MV-4-11 (cell line): Measurements from ENCODE around the gene CTTN.
A peak's percentile ranks its signal among the peaks of the same experiment; 100 is the strongest.
"Not testable (repeated sequence)": the region's sequence is repeated elsewhere in the genome, so short reads cannot be mapped to it uniquely, and the experiment has no call there.

Source experiments
- DNase-seq: peaks from one replicate; lab custom pipeline; 2025; lab: John Stamatoyannopoulos, UW

Gene CTTN

DNA sequence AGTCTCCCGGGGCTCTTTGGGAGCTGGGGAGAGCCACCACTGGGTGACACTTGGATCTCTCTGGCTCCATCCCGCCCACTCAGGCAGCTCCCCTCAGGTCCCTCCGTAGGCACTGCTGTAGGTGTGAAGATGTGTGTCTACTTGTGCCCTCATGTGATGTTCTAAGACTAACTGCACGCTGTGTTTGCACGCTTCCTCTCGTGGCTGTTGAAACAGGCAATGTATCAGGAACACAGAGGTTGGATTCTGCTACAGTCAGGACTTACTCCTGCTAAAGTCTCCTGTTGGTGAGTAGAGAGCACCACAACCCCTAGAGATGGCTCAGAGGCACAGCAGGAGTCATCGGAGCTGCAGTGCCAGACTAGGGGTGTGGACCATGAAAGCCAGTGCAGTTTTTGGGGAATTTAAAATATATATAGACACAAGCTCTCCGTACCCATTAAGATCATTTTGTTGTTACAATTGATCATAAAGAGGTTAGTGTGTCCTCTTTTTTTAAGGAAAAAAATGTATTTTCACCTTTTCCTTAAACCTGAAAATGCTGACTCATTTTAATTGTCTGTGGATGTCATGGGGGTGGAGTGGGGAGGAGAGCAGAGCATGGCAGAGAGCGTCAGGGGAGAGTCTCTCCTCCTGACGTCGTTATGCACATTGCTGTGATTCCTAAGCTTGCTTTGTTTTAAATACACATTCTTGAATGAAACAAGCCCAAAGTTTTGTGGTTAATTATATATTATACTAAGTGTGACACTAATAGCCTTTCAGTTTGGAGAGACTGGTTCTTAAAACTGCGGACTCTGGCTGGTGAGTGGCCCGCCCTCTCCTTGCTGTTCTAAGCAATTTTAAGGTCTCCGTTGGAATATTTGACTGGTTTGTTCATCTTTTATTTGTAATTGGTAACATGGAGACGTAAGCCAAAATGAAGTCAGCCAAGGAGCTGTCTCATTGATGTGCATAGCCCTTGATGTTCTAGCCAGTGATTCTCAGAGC lies 16.2 kb upstream of the CTTN start:
- DNase-seq, result no peak

GRCh38 chr11:70383664-70384565 lies 14.4 kb upstream of the CTTN start:
- no peak for DNase-seq

DNA sequence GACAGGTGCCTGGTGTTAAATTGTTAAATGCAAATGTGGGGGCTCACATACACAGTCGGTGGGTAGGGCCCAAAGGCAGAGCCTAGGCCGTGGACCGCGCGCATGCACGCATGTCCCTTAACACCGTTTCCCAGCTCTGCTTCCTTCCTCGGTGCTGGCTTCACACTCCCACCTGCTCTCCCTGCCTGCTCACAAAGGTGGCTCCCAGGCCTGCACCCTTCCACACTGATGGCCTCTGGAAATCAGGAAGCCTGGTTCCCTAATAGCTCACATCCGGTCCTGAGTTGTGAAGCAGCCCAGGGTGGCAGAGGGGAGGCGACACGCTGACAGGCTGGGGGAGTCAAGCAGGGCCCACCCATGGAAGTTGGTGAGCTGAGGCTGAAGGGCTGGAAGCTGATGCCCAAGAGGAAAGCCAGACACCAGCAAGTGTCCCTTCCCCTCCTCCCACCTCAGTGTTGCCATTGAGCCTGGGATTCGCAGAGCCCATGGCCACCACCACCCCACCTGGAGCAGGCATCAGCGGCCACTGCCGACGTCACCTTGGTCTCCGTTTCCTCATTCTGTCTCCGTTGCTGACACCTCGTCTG lies 13.7 kb upstream of the CTTN start:
- no peak for DNase-seq

DNA sequence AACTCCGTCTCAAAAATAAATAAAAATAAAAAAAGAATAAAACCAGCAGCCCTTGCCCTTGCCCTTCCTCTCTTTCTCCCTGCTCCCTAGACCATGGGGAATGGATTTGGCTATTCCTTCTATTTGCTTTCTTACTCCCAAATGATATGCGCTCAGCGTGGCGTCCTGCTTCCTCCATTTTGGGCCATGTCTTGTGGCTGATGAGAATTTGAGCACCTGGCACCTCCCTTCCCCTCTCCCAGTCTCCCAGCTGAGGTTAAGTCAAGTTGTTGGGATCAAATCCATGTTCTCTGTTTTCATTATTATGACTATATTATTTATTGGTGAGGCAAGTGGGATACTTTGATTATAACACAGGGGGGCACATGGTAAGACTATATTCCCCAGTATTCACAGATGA lies 10.8 kb upstream of the CTTN start:
- DNase-seq, result no peak

- DNase-seq, result no peak
Measured at GRCh38 chr11:70389201-70389600, 9.1 kb upstream of the CTTN start.

- DNase-seq, result not testable (repeated sequence)
Measured at GRCh38 chr11:70390882-70391281, 7.4 kb upstream of the CTTN start.

DNA sequence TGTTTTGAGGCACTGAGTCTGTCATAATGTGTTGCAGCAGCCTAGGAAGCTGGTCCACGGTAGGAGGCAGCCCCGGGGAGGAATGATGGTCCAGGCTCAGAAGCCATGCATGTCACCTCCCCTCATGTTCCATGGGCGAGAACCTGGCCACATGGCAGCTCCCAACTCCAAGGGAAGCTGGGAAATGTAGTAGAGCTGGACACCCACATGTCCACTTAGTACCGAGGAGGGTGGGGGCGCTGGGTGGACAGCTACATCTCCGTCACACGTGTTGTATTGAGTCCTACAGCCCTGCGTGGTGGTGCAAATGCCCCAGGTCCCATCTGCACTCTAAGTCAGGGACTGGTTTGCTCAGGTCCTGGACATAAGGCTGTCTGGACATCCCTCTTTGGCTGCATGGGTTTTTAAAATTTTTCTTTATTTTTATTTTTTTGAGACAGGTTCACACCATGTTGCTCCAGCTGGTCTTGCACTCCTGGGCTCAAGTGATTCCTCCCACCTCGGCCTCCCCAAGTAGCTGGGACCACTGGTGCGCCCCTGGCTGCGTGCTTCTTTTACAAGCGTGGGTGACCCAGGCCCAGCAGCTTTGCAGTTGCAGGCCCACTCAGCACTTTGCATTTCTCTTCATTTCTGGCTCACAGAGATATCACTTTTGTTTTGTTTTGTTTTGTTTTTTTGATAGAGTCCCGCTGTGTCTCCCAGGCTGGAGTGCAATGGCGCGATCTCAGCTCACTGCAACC lies 3.9 kb upstream of the CTTN start:
- DNase-seq, result no peak

DNA sequence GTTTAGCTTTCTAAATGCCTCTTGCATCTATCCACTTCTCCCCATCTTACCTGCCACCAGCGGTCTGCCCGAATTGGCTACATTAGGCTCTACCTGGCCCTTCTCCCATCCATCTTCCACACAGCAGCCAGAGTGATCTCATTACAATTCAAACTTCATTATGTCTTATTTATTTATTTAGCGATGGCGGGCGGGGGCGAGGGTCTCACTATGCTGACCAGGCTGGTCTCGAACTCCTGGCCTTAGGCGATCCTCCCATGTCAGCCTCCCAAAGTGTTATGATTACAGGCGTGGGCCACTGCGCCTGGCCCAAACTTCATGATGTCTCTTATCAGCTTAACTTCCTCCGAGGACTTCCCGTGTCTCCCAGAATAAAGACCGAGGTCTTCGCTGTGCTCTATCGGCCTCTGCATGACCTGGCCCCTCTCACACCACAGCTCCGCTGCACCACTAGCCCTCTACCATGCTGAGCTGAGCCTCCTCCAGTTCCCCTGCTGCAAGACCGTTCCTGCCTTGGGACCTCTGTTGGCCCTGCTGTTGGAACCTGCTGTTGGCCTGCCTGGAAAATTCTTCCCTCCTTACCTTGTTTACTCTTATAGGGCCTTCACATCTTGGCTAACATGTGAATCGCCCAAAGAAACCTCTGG lies 870 bp upstream of the CTTN start:
- DNase-seq, result peak; percentile 48

DNA sequence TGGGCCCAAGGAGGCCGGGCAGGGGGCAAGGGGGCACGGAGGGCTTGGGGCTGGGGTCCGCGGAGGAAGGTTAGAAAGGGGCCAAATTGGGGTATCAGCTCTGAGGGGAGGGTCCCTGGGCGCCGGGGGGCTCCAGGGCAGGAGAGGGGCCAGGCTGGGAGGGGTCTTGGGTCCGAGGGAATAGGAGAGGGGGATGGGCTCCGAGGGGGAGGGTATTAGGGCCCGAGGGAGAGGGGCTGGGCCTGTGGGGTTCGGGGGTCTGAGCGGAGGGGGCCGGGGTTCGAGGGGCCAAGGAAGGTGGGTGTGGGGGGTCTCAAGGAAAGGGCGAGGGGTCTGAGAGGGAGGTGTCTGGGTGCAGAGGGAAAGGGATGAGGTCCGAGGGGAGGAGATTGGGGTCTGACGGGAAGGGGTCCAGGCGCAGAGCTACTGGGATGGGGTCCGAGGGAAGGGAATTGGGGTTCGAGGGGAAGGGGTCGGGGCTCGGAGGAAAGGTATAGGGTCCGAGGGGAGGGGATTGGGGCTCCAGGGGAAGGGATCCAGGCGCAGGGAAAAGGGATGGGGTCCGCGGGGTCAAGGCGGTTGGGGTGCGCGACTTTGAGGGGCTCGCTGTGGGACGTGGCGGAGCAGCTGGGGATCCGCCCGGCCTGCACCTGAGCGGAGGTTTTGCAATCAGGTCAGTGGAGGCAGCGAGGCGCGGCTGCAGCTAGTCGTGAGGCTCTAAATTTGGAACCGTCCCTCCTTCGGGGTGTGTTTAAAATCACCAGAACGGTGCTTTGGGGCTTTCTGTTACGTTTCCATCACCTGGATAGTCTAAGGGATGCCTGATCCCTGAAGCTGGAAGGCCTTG lies 728 bp downstream of the CTTN start:
- no peak for DNase-seq

DNA sequence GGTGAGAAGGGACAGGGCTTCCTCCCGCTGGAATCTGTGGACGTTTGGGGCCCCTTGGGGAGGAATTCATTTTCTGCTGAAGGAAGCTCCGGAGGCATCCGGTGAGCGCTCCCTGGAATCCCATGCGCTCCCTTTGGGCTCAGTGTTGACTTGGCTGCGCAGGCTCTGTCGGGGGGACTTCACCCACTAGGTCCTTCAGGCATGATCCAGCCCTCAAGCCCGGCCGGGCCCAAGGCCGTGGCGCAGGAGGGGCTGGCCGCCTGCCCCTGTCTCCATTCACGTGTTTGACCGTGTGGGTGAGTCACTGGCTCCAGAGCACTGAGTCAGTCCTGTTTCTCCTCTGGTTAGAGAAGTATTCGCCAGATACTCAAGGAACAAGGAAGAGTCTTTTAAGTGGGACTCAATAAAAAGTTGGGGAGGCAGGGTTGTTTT lies 1.4 kb downstream of the CTTN start:
- DNase-seq, result peak; percentile 67

GRCh38 chr11:70400643-70401042 lies 2.3 kb downstream of the CTTN start:
- no peak for DNase-seq

DNA sequence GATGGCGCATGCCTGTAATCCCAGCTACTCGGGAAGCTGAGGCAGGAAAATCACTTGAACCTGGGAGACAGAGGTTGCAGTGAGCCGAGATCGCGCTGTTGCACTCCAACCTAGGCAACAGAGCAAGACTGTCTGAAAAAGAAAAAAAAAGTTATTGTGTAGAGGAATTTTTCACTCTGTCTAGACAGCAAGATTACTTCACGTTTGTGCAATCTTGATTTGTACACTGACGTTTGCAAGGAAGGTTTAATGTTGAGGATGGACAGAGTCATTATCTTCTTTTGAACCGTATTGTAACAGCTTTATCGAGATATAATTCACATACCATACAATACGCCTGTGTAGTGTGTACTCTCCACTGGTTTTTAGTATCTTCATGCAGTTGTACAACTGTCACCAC lies 3.7 kb downstream of the CTTN start:
- peak; percentile 19 for DNase-seq

DNA sequence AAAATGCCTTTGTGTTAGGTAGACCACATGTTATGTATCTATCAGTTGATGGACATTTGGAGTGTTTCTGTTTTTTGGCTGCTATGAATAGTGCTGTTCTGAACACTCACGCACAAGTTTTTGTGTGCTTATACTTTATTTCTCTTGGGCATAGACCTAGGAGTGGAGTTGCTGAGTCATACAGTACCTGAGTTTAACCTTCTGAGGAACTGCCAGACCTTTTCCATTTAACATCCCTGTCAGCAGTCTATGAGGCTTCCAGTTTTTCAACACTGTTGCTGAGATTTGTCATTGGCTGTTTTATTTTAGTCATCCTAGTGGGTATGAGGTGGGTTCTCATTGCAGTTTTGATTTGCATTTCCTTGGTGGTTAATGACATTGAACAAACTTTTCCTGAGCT lies 4.4 kb downstream of the CTTN start:
- DNase-seq, result no peak

GRCh38 chr11:70404244-70404643 lies 5.9 kb downstream of the CTTN start:
- no peak for DNase-seq

DNA sequence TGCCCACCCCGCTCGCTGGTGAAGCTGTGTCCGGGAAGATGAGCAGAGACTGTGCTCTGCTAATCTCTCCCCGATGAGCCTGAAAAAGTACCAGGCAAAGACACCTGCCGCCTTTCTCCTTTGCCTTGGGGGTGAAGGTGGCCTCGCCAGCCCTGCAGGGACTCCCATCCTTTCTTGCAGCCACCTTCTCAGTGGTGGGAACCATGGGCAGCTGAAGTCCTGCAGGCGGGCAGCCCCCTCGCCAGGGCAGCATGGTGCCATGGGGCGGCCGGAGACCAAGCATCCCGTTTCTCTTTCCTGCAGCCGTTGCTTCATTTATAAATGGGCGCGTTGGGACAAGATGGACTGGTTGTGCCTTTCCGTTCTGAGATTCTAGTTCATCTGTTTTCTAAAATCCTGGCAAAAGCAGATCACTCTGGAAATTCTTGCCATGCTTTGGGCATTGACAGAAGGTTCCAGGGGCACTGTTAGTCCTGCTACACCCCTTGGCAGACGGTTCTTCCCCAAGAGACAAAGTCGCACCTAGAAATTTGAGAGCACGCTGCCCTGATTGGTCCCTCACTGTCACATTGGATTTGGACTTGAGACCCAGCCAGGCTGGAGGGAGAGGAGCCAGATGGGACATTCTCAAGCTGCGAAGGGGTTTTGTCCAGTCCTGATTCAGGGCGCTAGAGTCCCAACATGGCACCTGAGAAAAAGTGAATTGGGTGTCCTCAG lies 7.5 kb downstream of the CTTN start:
- no peak for DNase-seq

GRCh38 chr11:70407121-70407520 lies 8.8 kb downstream of the CTTN start:
- DNase-seq, result peak; percentile 33

- no peak for DNase-seq
Measured at GRCh38 chr11:70407814-70408213, 9.5 kb downstream of the CTTN start.

GRCh38 chr11:70408326-70408725 lies 10.0 kb downstream of the CTTN start:
- not testable (repeated sequence) for DNase-seq

- DNase-seq, result no peak
Measured at GRCh38 chr11:70409437-70409836, 11.1 kb downstream of the CTTN start.

GRCh38 chr11:70409871-70410270 lies 11.5 kb downstream of the CTTN start:
- DNase-seq, result no peak
